Vagina (tissue), 2 donors: ENCODE data around the gene CACNA1H. TPM values are rescaled to one million over a fixed set of nuclear protein-coding genes. Genes with fewer than 3 reads are reported as not detected.

Source experiments
- DNase-seq, 2 donors: peaks; one replicate each; pipeline ENCODE4 v3.0.0-alpha.2; 2017; ENCODE audit errors: extremely low spot score in 2 of 2
- H3K27ac ChIP-seq: fragments of 200-600 bp; sonication (generic); one replicate; pipeline ENCODE4 v1.5.1; 2019
- H3K27me3 ChIP-seq: fragments of 200-600 bp; sonication (generic); one replicate; pipeline ENCODE4 v1.5.1; 2019
- H3K36me3 ChIP-seq, 2 donors: fragments of 200-600 bp; sonication (generic); one replicate each; pipeline ENCODE4 v1.5.1; 2017 to 2019
- H3K4me1 ChIP-seq: fragments of 200-600 bp; sonication (generic); one replicate; pipeline ENCODE4 v1.5.1; 2019
- H3K4me3 ChIP-seq, 2 donors: fragments of 200-600 bp; sonication (generic); 1 replicate in 1 of 2; 2 replicates in 1 of 2; pipeline ENCODE4 v1.5.1; 2016 to 2019
- H3K9me3 ChIP-seq: fragments of 200-600 bp; sonication (generic); one replicate; pipeline ENCODE4 v1.5.1; 2019
- CTCF ChIP-seq, 3 experiments: fragments of 450-650 bp in 2 of 3; fragments of 200-600 bp in 1 of 3; sonication (generic) in 1 of 3; IDR thresholded peaks; one replicate each; pipeline ENCODE4 v1.5.1; 2017 to 2019; ENCODE audit warnings: antibody characterized with exemption in 3 of 3, mild to moderate bottlenecking in 2 of 3, moderate library complexity in 2 of 3
- POLR2A ChIP-seq, 2 donors: fragments of 450-650 bp; IDR thresholded peaks; one replicate each; pipeline ENCODE4 v1.6.1; 2017; ENCODE audit warnings: antibody characterized with exemption in 2 of 2, mild to moderate bottlenecking in 2 of 2, moderate library complexity in 2 of 2
- POLR2AphosphoS5 ChIP-seq, 2 donors: sonication (generic); formaldehyde crosslinking; IDR thresholded peaks; one replicate each; pipeline ENCODE4 v1.9.0; 2017; ENCODE audit warnings: antibody characterized with exemption in 2 of 2, mild to moderate bottlenecking in 2 of 2, low read depth in 1 of 2; ENCODE audit not compliant: insufficient read depth in 1 of 2
- intact Hi-C: fragments of 100-400 bp; cut with DNase I; formaldehyde crosslinking; loops from one replicate; pipeline ENCODE4 v1.15.1; 2023
- total RNA-seq: library from RNA; depleted of rRNA; stranded (reverse); fragments of >200 nt; gene quantifications from one replicate; pipeline ENCODE4 v1.2.3, GENCODE V29; 2016

The CACNA1H gene
- total RNA-seq, 1 donor from 2014 or later = 10.8 TPM

GRCh38 chr16:1162701-1163566 is 10.0 kb downstream of the CACNA1H start:
- DNase-seq = no peak
- peaks cover 29% of the 10 kb centered on the region for H3K4me1 ChIP-seq
- TF ChIP-seq POLR2AphosphoS5 (IDR thresholded peaks at IDR 0.05; ENCODE audit: insufficient read depth in 1 of 2, low read depth in 1 of 2) (no peak), CTCF (IDR thresholded peaks at IDR 0.05) (no peak), POLR2A (IDR thresholded peaks at IDR 0.05) (no peak)
- H3K27ac ChIP-seq = no peak overlapping the region
- intact Hi-C loops = no loop called here
- H3K4me3 ChIP-seq = no peak overlapping the region
- no peaks in the 10 kb centered on the region for H3K36me3 ChIP-seq
- H3K9me3 ChIP-seq = no peaks in the 10 kb centered on the region
- no peaks in the 10 kb centered on the region for H3K27me3 ChIP-seq

- Histone ChIP-seq H3K36me3 (no peaks in the 10 kb centered on the region), H3K4me3 (no peak overlapping the region), H3K27me3 (no peaks in the 10 kb centered on the region), H3K27ac (no peak overlapping the region), H3K9me3 (no peaks in the 10 kb centered on the region), H3K4me1 (peaks cover 29% of the 10 kb centered on the region)
- intact Hi-C loops = no loop called here
- TF ChIP-seq POLR2AphosphoS5 (IDR thresholded peaks at IDR 0.05; ENCODE audit: insufficient read depth in 1 of 2, low read depth in 1 of 2) = no peak
- no peak for TF ChIP-seq CTCF (IDR thresholded peaks at IDR 0.05)
- TF ChIP-seq POLR2A (IDR thresholded peaks at IDR 0.05) = no peak
- no peak for DNase-seq
These were observed 10.7 kb downstream of the CACNA1H start for GRCh38 chr16:1163567-1164055.

GRCh38 chr16:1164382-1164781 is 11.5 kb downstream of the CACNA1H start:
- H3K4me1 ChIP-seq = peaks cover 23% of the 10 kb centered on the region
- no peaks in the 10 kb centered on the region for H3K36me3 ChIP-seq
- no peaks in the 10 kb centered on the region for H3K27me3 ChIP-seq
- no peak for DNase-seq
- no peak for TF ChIP-seq POLR2A (IDR thresholded peaks at IDR 0.05)
- no peak for TF ChIP-seq CTCF (IDR thresholded peaks at IDR 0.05)
- no peak for TF ChIP-seq POLR2AphosphoS5 (IDR thresholded peaks at IDR 0.05; ENCODE audit: insufficient read depth in 1 of 2, low read depth in 1 of 2)
- H3K9me3 ChIP-seq = no peaks in the 10 kb centered on the region
- H3K4me3 ChIP-seq = no peak overlapping the region
- H3K27ac ChIP-seq = no peak overlapping the region
- intact Hi-C loops = no loop called here

GRCh38 chr16:1164975-1165374 is 12.1 kb downstream of the CACNA1H start:
- no peak overlapping the region for H3K4me3 ChIP-seq
- DNase-seq = no peak
- intact Hi-C loops = no loop called here
- no peaks in the 10 kb centered on the region for H3K9me3 ChIP-seq
- H3K27ac ChIP-seq = no peak overlapping the region
- peaks cover 17% of the 10 kb centered on the region for H3K4me1 ChIP-seq
- H3K27me3 ChIP-seq = no peaks in the 10 kb centered on the region
- TF ChIP-seq POLR2AphosphoS5 (IDR thresholded peaks at IDR 0.05; ENCODE audit: insufficient read depth in 1 of 2, low read depth in 1 of 2) (no peak), POLR2A (IDR thresholded peaks at IDR 0.05) (no peak), CTCF (IDR thresholded peaks at IDR 0.05) (no peak)
- no peaks in the 10 kb centered on the region for H3K36me3 ChIP-seq

- TF ChIP-seq POLR2AphosphoS5 (IDR thresholded peaks at IDR 0.05; ENCODE audit: insufficient read depth in 1 of 2, low read depth in 1 of 2) (no peak), CTCF (IDR thresholded peaks at IDR 0.05) (no peak), POLR2A (IDR thresholded peaks at IDR 0.05) (no peak)
- Histone ChIP-seq H3K4me1 (peaks cover 12% of the 10 kb centered on the region), H3K9me3 (no peaks in the 10 kb centered on the region), H3K4me3 (no peak overlapping the region), H3K36me3 (no peaks in the 10 kb centered on the region), H3K27me3 (no peaks in the 10 kb centered on the region), H3K27ac (no peak overlapping the region)
- DNase-seq = no peak
- intact Hi-C loops = no loop called here
These were observed 12.6 kb downstream of the CACNA1H start for GRCh38 chr16:1165511-1165910.
